NCI-H1417 treated with DMSO at 0.1 percent for 48 hours (cell line): ENCODE results near the gene GATD1.

ENCODE experiments used
- DNase-seq: peaks from one replicate; lab custom pipeline; 2025; lab: John Stamatoyannopoulos, UW

GATD1 gene

DNA sequence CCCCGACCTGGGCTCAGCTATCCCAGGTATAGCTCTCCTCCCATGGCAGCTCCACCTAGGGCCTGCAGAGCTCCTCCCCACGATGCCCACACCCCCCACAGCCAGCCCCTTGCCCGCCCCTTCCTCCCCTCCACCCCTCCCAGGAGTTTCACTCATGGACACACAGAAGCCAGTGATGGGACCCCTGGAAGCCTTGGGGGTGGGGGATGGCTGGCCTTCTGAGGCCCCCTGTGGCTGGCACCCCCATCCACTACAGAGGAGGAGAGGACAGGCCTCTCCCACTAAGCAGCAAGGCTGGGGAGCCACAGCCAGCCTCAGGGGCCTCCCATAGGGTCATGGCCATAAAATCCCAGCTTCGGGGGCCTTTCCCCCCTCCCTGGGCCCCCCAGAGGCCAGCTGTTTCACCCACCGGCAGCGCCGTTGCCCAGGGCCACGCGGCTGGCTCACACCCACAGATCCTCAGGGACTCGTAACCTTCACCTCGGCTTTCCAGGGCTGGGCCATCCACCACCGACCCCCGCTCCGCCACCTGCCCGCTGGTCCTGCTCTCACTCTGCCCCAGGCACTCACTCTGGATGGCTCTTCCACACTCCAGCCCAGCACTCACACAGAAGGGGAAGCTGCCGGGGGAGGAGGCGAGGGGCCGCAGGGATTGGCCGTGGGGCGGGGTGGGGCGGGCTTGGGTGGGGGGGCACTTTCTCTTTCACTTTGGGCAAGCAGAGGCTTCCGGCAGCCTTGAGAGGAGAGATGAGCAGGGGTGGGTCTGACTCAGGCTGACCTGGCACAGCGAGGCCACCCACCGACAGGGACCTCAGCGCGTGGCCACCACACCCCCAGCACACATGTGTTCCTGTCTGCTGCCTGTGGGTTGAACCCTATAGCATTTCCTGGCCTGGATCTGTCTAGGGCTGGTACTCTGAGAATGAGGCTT, 18.6 kb upstream of the GATD1 start:
- DNase-seq, result no peak

DNA sequence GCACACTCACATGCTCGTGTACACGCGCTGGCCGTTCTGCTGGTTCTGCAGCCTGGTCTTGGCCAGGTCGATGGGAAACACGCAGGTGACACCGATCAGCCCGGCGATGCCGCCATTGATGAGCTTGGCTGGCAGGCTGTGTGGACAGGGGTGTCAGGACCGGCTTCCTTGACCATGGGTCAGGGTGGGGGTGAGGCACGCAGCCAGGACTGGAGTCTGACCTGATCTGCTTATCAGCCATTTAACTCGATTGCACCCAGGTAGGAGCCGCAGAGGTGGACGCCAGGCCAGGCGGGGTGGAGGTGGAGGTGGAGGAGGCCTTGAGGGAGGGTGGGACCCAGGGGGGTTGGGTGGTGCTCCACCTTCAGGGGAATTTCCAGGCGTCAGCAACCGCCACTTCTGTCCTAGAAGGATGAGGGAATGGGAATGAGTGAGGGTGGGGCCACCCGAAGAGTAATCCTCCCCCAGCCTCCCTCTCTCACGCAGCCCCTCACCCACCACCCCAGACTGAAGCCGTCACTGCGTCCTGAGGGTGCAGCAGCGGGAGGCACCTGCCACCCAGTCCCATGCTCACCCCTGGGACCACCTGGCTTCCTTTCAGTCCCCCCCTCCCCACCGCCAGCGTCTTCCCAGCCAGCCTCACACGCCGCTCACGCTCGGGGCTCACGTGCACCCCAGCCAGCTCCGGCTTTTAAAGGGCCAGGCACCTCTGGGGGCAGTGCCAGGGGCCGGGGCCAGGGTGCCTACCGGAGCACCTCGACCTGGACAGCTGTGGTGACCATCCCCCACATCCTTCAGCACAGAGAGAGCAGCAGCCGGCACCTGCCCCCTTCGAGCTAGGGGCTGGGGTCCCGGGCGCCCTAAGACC, 17.7 kb upstream of the GATD1 start:
- DNase-seq, result no peak

DNA sequence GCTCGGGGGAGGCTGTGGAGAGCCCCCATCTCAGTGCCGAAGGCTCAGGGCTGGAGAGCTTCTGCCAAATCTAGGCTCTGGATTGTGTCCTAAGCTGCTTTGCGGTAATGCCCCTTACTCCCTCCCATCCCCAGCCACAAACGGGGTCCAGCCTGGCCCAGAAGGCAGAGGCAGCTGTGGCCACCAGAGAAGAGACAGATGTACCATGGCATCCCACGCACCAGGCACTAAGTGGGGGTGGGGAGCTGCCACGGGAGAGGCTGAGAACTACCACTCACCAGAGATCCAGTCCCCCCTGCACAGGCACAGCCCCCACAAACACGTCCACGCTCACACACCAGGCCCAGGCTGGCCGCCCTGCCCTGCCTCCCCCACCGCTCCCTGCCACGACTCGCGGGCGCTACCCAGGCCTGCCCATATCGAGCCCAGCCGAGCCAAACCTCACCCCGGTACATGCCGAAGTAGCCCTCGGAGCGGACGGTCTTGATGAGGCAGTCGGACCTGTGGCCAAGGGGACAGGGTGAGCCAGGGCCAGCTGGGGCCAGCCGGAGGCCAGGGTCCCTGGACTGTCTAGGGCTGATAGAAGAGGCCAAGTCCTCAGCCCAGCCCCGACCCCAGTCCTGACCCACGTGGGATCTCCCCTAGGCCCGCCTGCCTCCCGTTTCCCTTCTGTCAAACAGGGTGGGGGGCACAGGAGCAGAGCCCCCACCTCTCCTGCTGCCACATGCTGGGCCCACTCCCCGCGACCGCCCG, 16.9 kb upstream of the GATD1 start:
- DNase-seq, result no peak

DNA sequence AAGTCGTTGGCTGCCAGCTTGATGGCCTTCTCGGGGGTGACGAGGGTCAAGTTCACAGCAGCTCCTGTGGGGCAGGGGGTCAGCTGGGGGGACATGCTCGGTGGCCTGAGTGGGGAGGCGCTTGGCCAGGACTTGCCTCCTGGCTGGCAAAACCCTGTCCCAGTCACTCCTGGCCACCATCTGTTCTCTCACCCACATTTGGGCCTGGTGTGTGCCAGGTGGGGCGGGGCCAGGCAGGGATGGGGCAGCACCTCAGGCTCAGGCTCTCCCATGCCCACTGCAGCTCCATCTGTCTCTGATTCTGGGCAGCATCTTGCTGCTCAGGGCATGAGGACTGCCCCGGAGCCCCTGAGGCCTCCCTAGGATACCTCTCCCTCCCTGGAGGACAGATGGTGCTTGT, 16.3 kb upstream of the GATD1 start:
- DNase-seq, result no peak

DNA sequence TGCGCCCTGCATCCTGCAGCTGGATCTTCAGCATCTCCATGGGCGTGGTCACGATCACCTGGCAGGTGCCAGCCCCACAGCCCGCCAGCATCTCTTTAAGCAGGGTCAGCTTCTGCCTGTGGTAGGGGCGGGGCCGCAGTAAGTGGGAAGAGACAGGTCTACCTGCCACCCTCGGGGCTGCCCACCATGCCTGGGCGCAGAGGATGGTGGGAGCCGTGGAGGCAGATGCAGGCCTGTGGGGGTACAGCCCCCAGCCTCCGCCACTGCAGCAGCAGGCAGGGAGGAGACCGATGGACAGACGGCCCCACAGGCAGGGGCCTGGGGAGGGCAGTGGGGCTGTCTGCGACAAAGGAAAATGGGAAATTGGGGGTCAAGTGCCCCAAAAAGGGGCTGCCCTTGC, 15.6 kb upstream of the GATD1 start:
- no peak for DNase-seq

DNA sequence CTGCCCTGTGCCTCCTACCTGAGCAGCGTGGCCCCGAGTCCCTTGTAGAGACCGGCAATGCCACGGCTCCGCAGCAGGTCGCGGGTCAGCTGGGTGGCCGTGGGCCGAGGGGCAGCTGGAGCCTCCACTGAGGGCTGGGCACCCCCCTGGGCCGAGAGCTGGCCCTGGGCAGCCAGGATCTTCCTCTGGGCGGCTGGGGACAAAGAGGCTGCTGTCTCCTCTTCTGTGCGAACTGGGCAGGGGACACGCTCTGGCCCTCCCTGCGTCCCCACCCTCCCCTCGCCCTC, 15.2 kb upstream of the GATD1 start:
- no peak for DNase-seq

DNA sequence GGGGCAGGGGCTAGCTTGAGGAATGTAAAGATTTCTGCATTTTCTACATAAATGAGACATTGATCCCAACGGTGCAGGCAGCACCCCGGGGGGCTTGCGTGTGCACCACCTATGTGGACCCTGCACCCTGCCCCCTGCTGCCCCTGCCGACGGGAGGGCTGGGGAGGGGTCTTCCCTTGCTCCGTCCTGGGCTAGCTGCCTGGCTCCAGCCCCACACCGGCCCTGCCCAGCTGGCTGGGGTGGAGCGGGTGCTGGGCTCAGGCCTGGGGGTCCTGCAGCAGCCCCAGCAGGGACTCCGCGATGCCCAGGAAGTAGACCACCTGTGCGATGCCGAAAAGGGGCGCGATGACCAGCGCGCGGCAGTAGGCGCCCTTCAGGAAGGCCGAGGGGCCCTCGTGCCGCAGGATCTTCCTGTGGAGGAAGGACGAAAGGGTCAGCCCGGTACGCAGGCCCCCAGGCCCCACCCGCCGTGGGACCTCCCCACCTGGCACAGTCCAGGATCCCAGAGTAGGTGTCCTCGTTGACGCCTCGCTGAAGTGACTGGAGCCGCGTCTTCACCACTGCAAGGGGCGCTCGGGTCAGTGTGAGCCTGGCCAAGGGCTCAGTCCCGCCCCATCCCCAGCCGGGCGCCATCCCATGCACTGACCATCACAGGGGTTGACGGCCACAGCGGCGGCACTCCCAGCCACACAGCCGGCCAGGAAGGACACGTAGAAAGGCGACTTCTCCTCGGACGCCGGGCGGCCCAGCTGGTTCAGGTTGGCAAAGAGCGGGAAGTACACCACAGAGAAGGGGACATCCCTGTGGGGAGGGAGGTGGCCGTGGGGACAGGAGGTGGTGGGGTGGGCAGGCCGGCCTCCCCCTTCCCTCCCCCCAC, 14.6 kb upstream of the GATD1 start:
- no peak for DNase-seq

DNA sequence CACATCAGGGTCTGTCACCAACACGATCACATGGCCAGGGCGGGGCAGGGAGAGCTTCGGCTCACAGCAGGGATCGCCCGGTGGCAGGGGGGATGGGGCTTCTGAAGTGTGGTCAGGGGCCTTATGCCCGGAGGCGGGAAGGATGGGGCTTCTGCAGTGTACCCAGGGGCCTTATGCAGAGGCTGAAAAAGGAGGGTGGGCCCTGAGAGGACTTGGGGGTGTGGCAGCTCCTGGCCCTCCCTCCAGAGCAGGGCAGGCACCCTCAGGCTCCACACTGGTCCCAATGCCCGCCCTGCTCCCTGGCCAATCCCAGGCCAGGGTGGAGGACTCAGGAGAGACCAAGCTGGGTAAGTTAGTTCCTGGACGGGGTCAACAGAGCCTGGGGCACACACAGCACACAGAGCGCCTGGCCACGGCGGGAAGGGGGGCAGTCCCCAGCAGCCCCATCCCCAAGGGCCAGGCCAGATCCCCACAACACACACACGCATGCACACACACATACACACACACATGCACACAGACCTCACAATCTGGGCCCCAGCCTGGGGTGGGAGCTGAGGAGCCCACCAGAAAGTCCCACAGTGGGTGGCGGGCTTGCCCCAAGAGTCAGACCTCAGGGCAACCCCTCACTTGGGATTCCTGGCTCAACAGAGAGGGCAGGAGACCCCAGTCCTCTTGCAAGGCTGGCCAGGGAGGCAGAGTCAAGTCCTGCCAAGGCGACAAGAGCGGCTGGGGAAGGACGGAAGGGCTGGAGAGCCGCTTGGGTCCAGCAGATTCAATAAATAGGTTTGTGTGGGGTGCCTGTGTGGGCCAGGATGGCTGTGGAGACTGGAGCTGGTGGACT, 13.7 kb upstream of the GATD1 start:
- DNase-seq, result no peak

DNA sequence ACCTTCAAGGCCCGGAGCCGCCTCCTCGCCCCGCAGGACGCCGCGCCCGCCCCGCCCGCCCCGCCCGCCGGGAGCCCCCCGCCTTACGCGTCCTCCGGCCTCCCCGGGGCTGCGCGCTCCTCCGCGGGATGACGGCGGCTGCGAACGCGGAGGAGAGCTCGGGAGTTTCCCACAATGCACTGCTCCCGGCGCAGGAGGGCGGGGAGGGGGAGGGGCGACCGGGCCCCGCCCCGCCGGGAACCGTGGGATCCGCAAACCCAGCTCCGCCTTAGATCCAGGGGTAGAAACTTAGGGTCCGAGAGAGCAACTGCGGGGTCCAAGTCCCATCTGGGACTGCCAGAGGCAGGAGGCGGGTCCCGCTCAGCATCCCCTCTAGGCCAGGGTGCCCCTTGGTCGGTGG, 12.7 kb upstream of the GATD1 start, which contains the start of gene CEND1:
CEND1 (minus strand) TSS at position 148 of the 400 bp plus-strand sequence. CDS start 1,514 bp downstream, outside the sequence.
- DNase-seq, result no peak

DNA sequence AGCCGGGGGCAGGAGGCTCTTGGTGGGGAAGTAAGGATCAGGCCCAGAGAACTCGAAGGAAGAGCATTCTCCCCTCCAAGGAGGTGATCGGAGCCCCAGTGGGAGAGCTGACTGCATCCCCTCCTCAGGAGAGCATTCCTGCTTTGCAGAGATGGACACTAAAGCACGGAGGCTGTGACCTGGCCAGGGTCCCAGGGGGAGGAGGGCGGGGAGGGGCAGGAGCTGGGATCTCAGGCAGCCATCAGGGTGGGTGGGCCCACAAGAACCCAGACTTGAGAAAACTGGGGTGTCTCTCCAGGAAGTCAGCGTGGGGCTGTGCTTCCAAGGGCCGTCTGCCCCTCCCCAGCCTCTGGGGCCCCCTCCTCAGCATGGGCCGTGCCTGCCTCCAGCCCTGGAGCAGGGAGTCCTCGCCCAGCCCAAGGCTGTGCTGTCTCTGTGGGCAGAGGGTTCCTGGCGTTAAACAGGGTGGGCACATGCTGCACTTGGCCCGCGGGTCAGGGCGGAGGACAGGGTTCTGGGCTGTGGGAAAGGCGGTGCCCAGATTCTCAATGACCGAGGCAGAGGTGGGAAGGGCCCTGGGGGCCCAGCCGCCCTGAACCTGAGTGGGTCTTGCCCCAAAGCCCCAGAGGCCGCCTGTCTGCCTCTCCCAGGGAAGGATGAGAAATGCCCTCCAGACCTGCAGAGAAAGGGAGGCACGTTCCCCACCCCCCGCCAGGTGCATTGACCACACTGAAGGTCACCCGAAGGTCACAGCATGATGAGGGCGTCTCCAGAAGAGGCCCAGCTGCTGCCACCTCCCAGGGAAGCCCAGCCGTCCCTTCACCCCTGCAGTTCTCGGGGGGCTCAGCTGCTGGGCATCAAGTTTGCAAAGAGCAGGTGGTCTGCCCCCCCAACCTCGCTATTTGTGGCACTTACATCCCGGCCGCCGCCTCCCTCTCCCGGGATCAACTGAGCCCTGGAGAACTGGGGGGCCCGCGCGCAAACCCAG, 12.0 kb upstream of the GATD1 start:
- no peak for DNase-seq

DNA sequence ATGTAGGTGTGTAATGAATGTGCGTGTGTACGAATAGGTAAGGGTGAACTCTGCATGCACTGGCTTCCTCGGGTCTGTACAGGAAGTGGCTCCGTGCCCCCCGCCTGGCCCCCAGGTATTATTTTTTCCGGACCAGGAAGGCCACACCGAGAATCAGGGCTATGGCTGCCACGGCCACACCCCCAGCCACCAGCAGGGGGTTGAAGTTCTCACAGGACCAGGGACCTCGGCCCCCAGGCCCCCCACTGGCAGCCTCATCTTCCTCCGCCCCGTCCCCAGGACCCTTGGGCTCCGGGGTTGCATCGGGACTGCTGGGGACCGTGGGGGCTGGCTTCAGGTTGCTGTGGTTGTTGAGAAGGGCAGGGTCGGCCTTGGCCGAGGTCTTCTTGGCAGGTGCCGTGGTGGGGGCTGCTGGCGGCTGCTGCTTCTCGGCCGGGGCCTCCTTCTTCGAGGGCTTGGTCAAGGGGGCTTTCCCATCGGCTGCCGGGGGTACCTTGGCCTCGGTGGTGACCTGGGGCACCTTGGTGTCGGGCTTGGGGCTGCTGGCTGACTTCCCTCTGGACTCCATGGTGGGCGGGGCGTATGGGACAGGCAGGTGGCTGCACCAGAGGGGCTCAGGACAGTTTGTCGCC, 10.8 kb upstream of the GATD1 start:
- DNase-seq, result no peak

DNA sequence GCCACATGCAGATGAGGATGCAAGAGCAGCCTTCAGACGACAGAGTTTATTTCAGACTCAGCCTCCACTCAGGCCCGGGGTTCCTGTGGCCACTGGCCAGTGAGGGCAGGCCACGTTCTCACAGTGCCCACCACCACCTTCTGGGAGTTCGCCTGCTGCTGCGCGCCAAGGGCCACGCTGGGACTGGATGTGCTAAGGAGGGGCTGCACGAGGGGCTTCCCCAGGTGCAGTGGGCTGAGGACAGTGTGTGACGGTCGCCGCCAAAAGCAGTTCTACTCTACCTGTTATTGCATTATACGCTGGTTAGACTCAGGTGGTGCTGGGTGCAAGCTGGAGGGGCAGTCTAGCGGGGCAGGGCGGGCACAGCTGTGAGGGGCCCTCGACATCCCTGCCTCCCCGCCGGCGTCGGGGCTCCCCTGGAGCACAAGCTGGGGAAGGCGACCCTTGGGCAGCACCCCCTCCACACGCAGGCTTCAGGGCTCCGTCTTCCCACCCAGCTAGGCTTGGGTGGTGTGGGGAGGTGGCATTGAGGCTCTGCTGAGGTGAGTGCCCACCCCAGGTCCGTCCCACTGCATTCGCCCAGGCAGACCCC, 9.9 kb upstream of the GATD1 start:
- no peak for DNase-seq

DNA sequence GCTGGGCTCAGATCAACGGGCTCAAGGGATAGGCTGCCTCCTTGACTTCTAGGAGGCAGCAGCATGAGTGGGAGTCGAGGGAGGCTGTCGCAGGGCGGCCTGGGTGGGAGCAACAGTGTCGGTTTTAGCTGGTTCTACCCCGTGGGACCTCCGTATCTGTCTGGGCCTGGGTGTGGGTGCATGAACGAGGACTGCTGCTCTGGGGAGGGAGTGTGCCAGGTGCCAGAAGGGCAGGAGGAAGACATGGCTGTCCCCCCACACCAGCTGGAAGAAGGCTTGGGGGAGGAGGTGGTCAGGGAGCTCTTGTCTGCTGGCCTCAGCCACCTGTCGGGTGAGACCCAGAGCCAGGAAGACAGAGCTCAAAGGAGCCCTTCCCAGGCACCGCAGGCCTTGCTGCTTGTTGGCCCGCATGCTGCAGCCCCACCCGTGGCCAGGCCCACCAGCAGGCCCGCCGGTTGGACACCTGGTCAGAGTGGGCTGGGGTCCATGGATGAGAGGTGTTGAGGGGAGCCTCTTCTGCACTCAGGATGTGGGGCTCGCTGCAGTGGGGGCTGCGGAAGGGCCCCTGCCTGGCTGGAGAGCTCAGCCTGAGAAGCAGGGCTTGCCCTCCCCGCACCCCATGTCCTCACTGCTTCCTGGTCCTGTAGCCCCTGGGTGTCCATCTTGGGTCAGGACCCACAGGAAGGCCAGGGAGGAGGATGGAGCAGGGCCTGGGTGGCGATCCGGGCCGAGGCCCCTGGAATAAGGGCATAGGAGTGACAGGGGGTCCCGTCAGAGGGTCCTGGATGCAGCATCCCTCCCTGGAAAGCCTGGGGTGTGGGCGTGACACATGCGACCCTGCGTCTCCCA, 9.2 kb upstream of the GATD1 start:
- no peak for DNase-seq

DNA sequence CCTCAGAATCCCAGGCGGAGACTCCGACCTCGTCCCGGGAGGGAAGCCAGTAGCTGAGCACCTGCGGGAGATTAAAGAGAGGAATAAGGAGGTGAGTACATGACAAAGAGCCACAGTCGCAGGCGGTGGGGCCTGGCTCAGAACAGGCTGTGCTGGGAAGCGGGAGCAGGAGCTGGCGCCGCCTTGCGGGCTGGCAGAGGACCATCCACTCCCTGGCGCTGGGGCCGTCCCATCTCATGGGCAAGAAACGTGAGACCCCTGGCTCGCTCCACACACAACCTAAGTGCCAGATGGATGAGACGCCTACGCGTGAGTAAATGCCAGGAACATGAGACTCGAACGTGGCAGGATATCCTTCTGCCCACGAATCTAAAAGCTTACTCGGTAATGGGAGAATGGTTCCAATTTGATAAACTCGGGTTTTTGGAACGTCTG, 6.3 kb upstream of the GATD1 start:
- DNase-seq, result no peak

DNA sequence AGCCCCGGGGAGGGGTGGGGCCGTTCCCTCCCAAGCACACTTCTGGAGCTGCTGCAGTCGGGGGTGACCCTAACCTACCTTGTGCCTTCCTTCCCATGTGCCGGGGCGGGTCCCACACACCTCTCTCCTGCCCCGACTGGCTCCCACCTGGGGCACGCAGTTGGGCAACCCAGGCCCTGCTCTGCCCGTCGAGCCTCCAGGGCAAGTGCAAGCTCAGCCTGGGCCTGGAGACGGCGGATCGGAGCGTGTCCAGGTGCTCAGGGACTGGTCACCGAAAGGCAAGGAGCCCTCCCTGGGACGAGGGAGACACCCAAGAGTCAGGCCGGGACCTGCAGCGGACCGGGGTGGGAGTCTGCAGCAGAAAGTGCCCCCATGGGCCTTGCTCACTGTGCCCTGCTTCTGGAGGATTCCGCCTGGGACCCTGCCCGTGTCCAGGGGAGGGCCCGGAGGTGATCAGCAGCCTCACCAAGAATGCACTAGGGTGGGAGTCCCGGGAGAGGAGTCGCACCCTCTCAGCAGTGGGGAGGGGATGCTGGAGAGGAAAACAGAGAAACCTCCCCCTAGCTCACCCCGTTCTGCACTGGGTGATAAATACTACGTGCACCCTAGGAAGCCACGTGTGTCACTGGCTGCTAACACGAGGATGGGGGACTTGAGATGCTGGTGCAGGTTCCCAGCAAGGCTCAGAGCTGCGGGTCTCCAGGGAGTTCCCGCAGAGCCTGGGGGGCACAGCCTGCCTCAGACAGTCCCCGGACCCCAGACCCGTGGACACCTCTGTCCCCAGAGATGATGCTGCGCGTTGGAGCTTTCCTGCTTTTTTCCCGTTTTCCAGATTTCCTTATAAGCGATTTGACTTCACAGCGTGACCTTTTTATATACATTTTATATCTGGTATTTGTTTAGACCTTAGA, 5.2 kb upstream of the GATD1 start:
- DNase-seq, result no peak

DNA sequence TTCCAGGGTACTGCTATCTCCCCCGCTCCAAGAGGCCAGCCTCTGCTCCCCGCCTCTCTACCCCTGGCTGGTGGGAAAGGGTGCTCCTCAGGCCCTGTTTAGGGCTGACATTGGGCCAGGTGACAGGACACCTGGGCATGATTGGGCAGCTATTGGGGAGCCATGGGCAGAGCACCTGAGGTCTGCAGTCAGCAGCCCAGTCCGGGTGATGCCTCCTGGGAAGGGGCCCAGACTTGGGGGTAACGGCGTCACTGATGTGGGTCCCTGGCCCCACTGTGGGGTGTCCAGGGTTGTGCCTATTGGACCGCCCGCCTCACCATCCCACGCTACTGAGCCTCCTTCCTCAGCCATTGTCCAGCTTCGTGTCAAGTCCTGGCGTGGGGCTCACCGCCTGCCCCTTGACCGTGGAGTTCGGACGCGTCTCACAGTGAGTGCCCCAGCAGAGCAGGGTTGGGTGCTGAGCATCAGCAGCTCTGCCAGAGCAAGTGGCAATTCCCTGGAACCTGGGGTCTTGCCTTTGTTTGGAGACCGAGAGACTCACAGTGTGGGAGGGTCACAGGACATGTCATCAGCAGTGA, 2.8 kb upstream of the GATD1 start:
- DNase-seq, result no peak
